Erythroblast (primary cell): ENCODE data around the gene SCLY.

Experiments
- GATA1 ChIP-seq: IDR thresholded peaks from 2 replicates; pipeline ENCODE4 v1.6.1; 2011; ENCODE audit warnings: low read depth, mild to moderate bottlenecking, control low read depth, low read length, moderate library complexity
- POLR2A ChIP-seq: IDR thresholded peaks from 2 replicates; pipeline ENCODE4 v1.6.1; 2011; ENCODE audit warnings: mild to moderate bottlenecking, low read length

- no peak for TF ChIP-seq POLR2A
- TF ChIP-seq GATA1, result no peak
Observed at GRCh38 chr2:238093181-238094140, 32.7 kb downstream of the SCLY start.
